Measurements from ENCODE around the gene MEF2B. TPM values are rescaled to one million over a fixed set of nuclear protein-coding genes. Genes with fewer than 3 reads are reported as not detected.
"Not testable (repeated sequence)": the region's sequence is repeated elsewhere in the genome, so short reads cannot be mapped to it uniquely, and the experiment has no call there.

MEF2B gene
- total RNA-seq, 1 donor from 2014 or later, result not detected

- DNase-seq (ENCODE audit: low read depth in 2 of 2), result no peak
Measured at GRCh38 chr19:19193926-19194325, 23.9 kb upstream of the MEF2B start.

GRCh38 chr19:19192910-19193423 is 22.9 kb upstream of the MEF2B start:
- peak in 1 of 2 donors; percentile 61 for DNase-seq (ENCODE audit: low read depth in 2 of 2)

GRCh38 chr19:19192078-19192882 is 22.2 kb upstream of the MEF2B start, which contains the start of the genes BORCS8 and RFXANK:
TSS of gene BORCS8 (minus strand) at chr19:19192152. CDS start at chr19:19192117, 35 bp downstream.
TSS of gene RFXANK (plus strand) at chr19:19192258. CDS start at chr19:19193947, 1,689 bp downstream.
- peak; percentile 93 to 99 for DNase-seq (ENCODE audit: low read depth in 2 of 2)

GRCh38 chr19:19191768-19192077 is 21.7 kb upstream of the MEF2B start:
- no peak for DNase-seq (ENCODE audit: low read depth in 2 of 2)

- no peak for DNase-seq (ENCODE audit: low read depth in 2 of 2)
Measured at GRCh38 chr19:19186742-19187141, 16.7 kb upstream of the MEF2B start.

- peak in 1 of 2 donors; percentile 59 for DNase-seq (ENCODE audit: low read depth in 2 of 2)
Measured at GRCh38 chr19:19185853-19186740, 16.0 kb upstream of the MEF2B start.

- no peak for DNase-seq (ENCODE audit: low read depth in 2 of 2)
Measured at GRCh38 chr19:19181488-19181998, 11.5 kb upstream of the MEF2B start.

GRCh38 chr19:19179548-19180441 is 9.7 kb upstream of the MEF2B start:
- no peak for DNase-seq (ENCODE audit: low read depth in 2 of 2)

GRCh38 chr19:19176950-19177349 is 6.9 kb upstream of the MEF2B start:
- DNase-seq (ENCODE audit: low read depth in 2 of 2), result no peak

GRCh38 chr19:19173243-19173642 is 3.2 kb upstream of the MEF2B start:
- not testable (repeated sequence) for DNase-seq (ENCODE audit: low read depth in 2 of 2)

- no peak for DNase-seq (ENCODE audit: low read depth in 2 of 2)
Measured at GRCh38 chr19:19171821-19172532, 1.9 kb upstream of the MEF2B start.

GRCh38 chr19:19170873-19171672 is 1.0 kb upstream of the MEF2B start:
- DNase-seq (ENCODE audit: low read depth in 2 of 2), result no peak

GRCh38 chr19:19169236-19170052 is 619 bp downstream of the MEF2B start:
- DNase-seq (ENCODE audit: low read depth in 2 of 2), result no peak

GRCh38 chr19:19167612-19168011 is 2.5 kb downstream of the MEF2B start:
- DNase-seq (ENCODE audit: low read depth in 2 of 2), result no peak

- no peak for DNase-seq (ENCODE audit: low read depth in 2 of 2)
Measured at GRCh38 chr19:19165396-19165795, 4.7 kb downstream of the MEF2B start.

GRCh38 chr19:19162495-19162894 is 7.6 kb downstream of the MEF2B start:
- DNase-seq (ENCODE audit: low read depth in 2 of 2), result no peak

GRCh38 chr19:19160461-19161035 is 9.5 kb downstream of the MEF2B start:
- DNase-seq (ENCODE audit: low read depth in 2 of 2), result no peak

GRCh38 chr19:19159534-19159933 is 10.5 kb downstream of the MEF2B start:
- no peak for DNase-seq (ENCODE audit: low read depth in 2 of 2)

Measured in dermis microvascular lymphatic vessel endothelial cell (primary cell).